GM23338 (cell line): ENCODE measurements around the gene PTPN9. TPM values are rescaled to one million over a fixed set of nuclear protein-coding genes. Genes with fewer than 3 reads are reported as not detected.
"Not testable (repeated sequence)": the region's sequence is repeated elsewhere in the genome, so short reads cannot be mapped to it uniquely, and the experiment has no call there.

Experiments
- ATAC-seq: fragments of 200-7000 bp; cut with Tn5 transposase; 3 replicates; pipeline ENCODE4 v1.9.1; 2020
- DNase-seq: peaks from one replicate; pipeline ENCODE4 v3.0.0-alpha.2; 2015; ENCODE audit warnings: low spot score
- H2AFZ ChIP-seq: fragments of 200-600 bp; sonication (generic); 2 replicates; pipeline ENCODE4 v1.8.0; 2016; ENCODE audit warnings: antibody characterized with exemption, mild to moderate bottlenecking, moderate library complexity
- H3F3A ChIP-seq: fragments of 200-600 bp; sonication (generic); replicated peaks from 2 replicates; pipeline ENCODE4 v1.8.0; 2017; ENCODE audit warnings: antibody characterized with exemption, mixed run types, low read depth
- H3K27ac ChIP-seq: fragments of 200-600 bp; sonication (generic); 2 replicates; pipeline ENCODE4 v1.6.1; 2016; ENCODE audit warnings: low read depth
- H3K27me3 ChIP-seq: fragments of 200-600 bp; sonication (generic); 2 replicates; pipeline ENCODE4 v1.8.0; 2016; ENCODE audit warnings: mild to moderate bottlenecking, mixed run types, moderate library complexity; ENCODE audit not compliant: insufficient read depth
- H3K36me3 ChIP-seq: fragments of 200-600 bp; sonication (generic); 2 replicates; pipeline ENCODE4 v1.8.0; 2016; ENCODE audit warnings: mild to moderate bottlenecking; ENCODE audit not compliant: insufficient read depth
- H3K4me1 ChIP-seq: fragments of 200-600 bp; sonication (generic); 2 replicates; pipeline ENCODE4 v1.8.0; 2016; ENCODE audit warnings: mild to moderate bottlenecking, moderate library complexity; ENCODE audit not compliant: insufficient read depth
- H3K4me2 ChIP-seq: fragments of 200-600 bp; sonication (generic); 2 replicates; pipeline ENCODE4 v1.7.1; 2017; ENCODE audit warnings: mixed run types
- H3K4me3 ChIP-seq: fragments of 200-600 bp; sonication (generic); 2 replicates; pipeline ENCODE4 v1.6.1; 2016; ENCODE audit warnings: mixed run types
- H3K79me2 ChIP-seq: fragments of 200-600 bp; sonication (generic); replicated peaks from 2 replicates; pipeline ENCODE4 v1.8.0; 2017; ENCODE audit warnings: mild to moderate bottlenecking; ENCODE audit not compliant: insufficient read depth
- H3K9me2 ChIP-seq: fragments of 200-600 bp; sonication (generic); 2 replicates; pipeline ENCODE4 v1.8.0; 2017; ENCODE audit not compliant: insufficient read depth
- H4K20me1 ChIP-seq: fragments of 200-600 bp; sonication (generic); replicated peaks from 2 replicates; pipeline ENCODE4 v1.8.0; 2017; ENCODE audit warnings: mild to moderate bottlenecking; ENCODE audit not compliant: insufficient read depth
- H3K27ac Mint-ChIP-seq: 2 replicates; pipeline ENCODE4 v1.8.0; 2020; ENCODE audit warnings: inconsistent platforms, mild to moderate bottlenecking, moderate library complexity, mixed read lengths
- H3K27me3 Mint-ChIP-seq: 3 replicates; pipeline ENCODE4 v1.8.0; 2022; ENCODE audit warnings: low read depth, mild to moderate bottlenecking, moderate library complexity, mixed read lengths, inconsistent platforms; ENCODE audit not compliant: insufficient read depth, poor library complexity
- H3K36me3 Mint-ChIP-seq: 3 replicates; pipeline ENCODE4 v1.8.0; 2021; ENCODE audit warnings: low read depth, mild to moderate bottlenecking, inconsistent platforms, moderate library complexity, mixed read lengths
- H3K4me1 Mint-ChIP-seq: 3 replicates; pipeline ENCODE4 v1.8.0; 2020; ENCODE audit warnings: mild to moderate bottlenecking, inconsistent platforms, mixed read lengths
- H3K4me3 Mint-ChIP-seq: 3 replicates; pipeline ENCODE4 v1.8.0; 2021; ENCODE audit warnings: moderate library complexity, mild to moderate bottlenecking, inconsistent platforms, mixed read lengths
- H3K9me3 Mint-ChIP-seq: 3 replicates; pipeline ENCODE4 v1.8.0; 2020; ENCODE audit warnings: moderate library complexity, mild to moderate bottlenecking, inconsistent platforms, mixed read lengths
- CREB1 ChIP-seq: fragments of 250-450 bp; sonication (Bioruptor Pico); IDR thresholded peaks from 2 replicates; pipeline ENCODE4 v1.5.0; 2020; ENCODE audit warnings: low read depth, mild to moderate bottlenecking, moderate library complexity
- EZH2 ChIP-seq: fragments of 200-600 bp; sonication (generic); IDR thresholded peaks from one replicate; pipeline ENCODE4 v1.8.0; 2017; ENCODE audit warnings: antibody characterized with exemption, mild to moderate bottlenecking, low read depth; ENCODE audit not compliant: unreplicated experiment
- JUNB ChIP-seq: IDR thresholded peaks from one replicate; pipeline ENCODE4 v1.6.1; 2016; ENCODE audit warnings: antibody characterized with exemption; ENCODE audit not compliant: unreplicated experiment
- NANOG ChIP-seq: IDR thresholded peaks from 2 replicates; pipeline ENCODE4 v1.6.1; 2016; ENCODE audit warnings: antibody characterized with exemption, borderline replicate concordance
- POLR2AphosphoS5 ChIP-seq: IDR thresholded peaks from 2 replicates; pipeline ENCODE4 v1.6.1; 2016; ENCODE audit warnings: antibody characterized with exemption, low read depth
- REST ChIP-seq: IDR thresholded peaks from one replicate; pipeline ENCODE4 v1.6.1; 2018; ENCODE audit warnings: antibody characterized with exemption; ENCODE audit not compliant: unreplicated experiment
- polyA plus RNA-seq: library from polyadenylated mRNA; unstranded; fragments of >200 nt; fragmentation: Nextera tagmentation; extraction: Ambion mirVana; gene quantifications from 2 replicates; pipeline ENCODE4 v1.2.1, GENCODE V29; 2016
- total RNA-seq: library from RNA; depleted of rRNA; stranded (reverse); fragments of >200 nt; shearing (Covaris generic); gene quantifications from 2 replicates; pipeline ENCODE4 v1.2.3, GENCODE V29; 2014
- TF ChIP-seq, protein P1 (sequence below): fragments of 250-450 bp; sonication (Bioruptor Pico); IDR thresholded peaks from 2 replicates; pipeline ENCODE4 v1.5.0; 2020; ENCODE audit warnings: mild to moderate bottlenecking, moderate library complexity

Gene PTPN9
- total and polyA plus RNA-seq, 2 experiments from 2014 or later, result 12.1 to 32.7 TPM

DNA sequence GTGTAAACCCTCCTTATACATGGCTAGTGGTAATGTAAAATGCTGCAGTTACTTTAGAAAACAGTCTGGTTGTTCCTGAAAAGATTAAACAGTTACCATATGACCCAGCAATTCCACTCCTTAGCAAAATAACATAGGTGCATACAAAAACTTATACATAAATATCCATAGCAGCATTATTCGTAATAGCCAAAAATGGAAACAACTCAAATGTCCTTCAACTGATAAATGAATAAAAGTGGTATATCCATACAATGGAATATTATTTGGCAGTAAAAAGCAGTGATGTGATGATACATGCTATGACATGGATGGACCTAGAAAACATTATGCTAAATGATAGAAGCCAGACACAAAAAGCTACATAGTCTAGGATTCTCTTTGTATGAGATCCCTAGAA, 96.0 kb downstream of the PTPN9 start:
- no peak overlapping the region for H3K27ac Mint-ChIP-seq
- H3K4me1 Mint-ChIP-seq, result no peaks in the 10 kb centered on the region
- no peak overlapping the region for H3K4me3 Mint-ChIP-seq
- Histone ChIP-seq H3K36me3 (peaks cover 41% of the 10 kb centered on the region), H3K4me3 (no peak overlapping the region), H3K79me2 (0 out of 2 replicates have a peak, but pooled peaks cover 3% of the 10 kb centered on the region), H3K4me1 (no peaks in the 10 kb centered on the region), H3F3A (no peaks in the 10 kb centered on the region; the same call in 1 of the 2 replicates), H3K9me2 (no peaks in the 10 kb centered on the region), H3K27me3 (no peaks in the 10 kb centered on the region), H2AFZ (no peak overlapping the region), H4K20me1 (peaks cover 3% of the 10 kb centered on the region; the same call in 1 of the 2 replicates), H3K27ac (no peak overlapping the region), H3K4me2 (no peak overlapping the region)
- peaks cover 71% of the 10 kb centered on the region for H3K36me3 Mint-ChIP-seq
- H3K9me3 Mint-ChIP-seq, result peaks cover 16% of the 10 kb centered on the region
- no peak for ATAC-seq
- no peak for TF ChIP-seq EZH2
- no peak for DNase-seq
- peaks cover 4% of the 10 kb centered on the region for H3K27me3 Mint-ChIP-seq

DNA sequence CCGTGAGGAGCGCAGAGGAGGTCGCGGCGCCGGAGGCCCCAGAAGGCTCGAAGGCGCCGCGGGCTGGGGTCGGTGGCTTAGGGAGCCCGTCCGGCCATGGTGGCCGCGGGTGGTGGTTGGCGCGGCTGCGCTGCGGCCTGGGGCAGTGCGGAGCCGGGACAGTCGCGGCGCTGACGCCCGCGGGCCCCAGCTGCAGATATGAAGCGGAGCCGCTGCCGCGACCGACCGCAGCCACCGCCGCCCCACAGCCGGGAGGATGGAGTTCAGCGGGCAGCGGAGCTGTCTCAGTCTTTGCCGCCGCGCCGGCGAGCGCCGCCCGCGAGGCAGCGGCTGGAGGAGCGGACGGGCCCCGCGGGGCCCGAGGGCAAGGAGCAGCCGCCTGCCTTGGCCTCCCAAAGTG, 98.7 kb downstream of the PTPN9 start:
- not testable (repeated sequence) for H3K4me2 ChIP-seq, H3F3A ChIP-seq, H3K79me2 ChIP-seq, H3K27ac Mint-ChIP-seq, H3K27ac ChIP-seq, H3K4me3 Mint-ChIP-seq, H3K9me2 ChIP-seq, H3K4me1 ChIP-seq, ATAC-seq, H3K27me3 Mint-ChIP-seq, H3K4me3 ChIP-seq, H3K27me3 ChIP-seq, H4K20me1 ChIP-seq, H2AFZ ChIP-seq, DNase-seq, H3K4me1 Mint-ChIP-seq
- Mint-ChIP-seq H3K36me3 (peaks cover 61% of the 10 kb centered on the region), H3K9me3 (peaks cover 16% of the 10 kb centered on the region)
- H3K36me3 ChIP-seq, result peaks cover 31% of the 10 kb centered on the region

DNA sequence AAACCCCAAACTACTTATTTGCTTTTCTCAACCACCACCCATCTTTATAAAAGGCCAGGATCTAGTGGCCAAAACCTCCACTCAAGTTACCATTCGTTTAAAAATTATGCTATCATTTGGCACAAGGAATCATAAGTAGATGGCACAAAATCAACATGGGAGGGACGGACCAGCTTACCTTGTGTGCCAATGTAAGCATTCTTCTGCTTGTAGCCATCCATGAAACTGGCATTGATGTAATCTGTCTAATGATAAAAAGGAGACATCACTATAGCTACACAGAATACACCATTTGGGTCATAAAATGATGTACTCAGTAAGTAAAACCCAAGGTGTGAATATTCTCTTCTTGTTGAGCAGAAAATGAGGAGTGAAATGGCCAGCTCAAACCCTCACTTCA, 99.4 kb downstream of the PTPN9 start:
- no peaks in the 10 kb centered on the region for H3K9me2 ChIP-seq
- Mint-ChIP-seq H3K36me3 (peaks cover 59% of the 10 kb centered on the region), H3K9me3 (peaks cover 16% of the 10 kb centered on the region), H3K4me1 (no peaks in the 10 kb centered on the region), H3K4me3 (no peak overlapping the region), H3K27me3 (peaks cover 7% of the 10 kb centered on the region), H3K27ac (no peak overlapping the region)
- no peaks in the 10 kb centered on the region for H3K4me1 ChIP-seq
- ATAC-seq (no peak), DNase-seq (no peak)
- no peak overlapping the region for H3K27ac ChIP-seq
- H3K36me3 ChIP-seq, result peaks cover 31% of the 10 kb centered on the region
- peaks cover 3% of the 10 kb centered on the region for H4K20me1 ChIP-seq
- TF ChIP-seq CREB1 (CRISPR knock-in tag) (no peak), NANOG (no peak), POLR2AphosphoS5 (no peak), REST (no peak), JUNB (no peak), EZH2 (no peak)
- TF ChIP-seq, protein P1, sequence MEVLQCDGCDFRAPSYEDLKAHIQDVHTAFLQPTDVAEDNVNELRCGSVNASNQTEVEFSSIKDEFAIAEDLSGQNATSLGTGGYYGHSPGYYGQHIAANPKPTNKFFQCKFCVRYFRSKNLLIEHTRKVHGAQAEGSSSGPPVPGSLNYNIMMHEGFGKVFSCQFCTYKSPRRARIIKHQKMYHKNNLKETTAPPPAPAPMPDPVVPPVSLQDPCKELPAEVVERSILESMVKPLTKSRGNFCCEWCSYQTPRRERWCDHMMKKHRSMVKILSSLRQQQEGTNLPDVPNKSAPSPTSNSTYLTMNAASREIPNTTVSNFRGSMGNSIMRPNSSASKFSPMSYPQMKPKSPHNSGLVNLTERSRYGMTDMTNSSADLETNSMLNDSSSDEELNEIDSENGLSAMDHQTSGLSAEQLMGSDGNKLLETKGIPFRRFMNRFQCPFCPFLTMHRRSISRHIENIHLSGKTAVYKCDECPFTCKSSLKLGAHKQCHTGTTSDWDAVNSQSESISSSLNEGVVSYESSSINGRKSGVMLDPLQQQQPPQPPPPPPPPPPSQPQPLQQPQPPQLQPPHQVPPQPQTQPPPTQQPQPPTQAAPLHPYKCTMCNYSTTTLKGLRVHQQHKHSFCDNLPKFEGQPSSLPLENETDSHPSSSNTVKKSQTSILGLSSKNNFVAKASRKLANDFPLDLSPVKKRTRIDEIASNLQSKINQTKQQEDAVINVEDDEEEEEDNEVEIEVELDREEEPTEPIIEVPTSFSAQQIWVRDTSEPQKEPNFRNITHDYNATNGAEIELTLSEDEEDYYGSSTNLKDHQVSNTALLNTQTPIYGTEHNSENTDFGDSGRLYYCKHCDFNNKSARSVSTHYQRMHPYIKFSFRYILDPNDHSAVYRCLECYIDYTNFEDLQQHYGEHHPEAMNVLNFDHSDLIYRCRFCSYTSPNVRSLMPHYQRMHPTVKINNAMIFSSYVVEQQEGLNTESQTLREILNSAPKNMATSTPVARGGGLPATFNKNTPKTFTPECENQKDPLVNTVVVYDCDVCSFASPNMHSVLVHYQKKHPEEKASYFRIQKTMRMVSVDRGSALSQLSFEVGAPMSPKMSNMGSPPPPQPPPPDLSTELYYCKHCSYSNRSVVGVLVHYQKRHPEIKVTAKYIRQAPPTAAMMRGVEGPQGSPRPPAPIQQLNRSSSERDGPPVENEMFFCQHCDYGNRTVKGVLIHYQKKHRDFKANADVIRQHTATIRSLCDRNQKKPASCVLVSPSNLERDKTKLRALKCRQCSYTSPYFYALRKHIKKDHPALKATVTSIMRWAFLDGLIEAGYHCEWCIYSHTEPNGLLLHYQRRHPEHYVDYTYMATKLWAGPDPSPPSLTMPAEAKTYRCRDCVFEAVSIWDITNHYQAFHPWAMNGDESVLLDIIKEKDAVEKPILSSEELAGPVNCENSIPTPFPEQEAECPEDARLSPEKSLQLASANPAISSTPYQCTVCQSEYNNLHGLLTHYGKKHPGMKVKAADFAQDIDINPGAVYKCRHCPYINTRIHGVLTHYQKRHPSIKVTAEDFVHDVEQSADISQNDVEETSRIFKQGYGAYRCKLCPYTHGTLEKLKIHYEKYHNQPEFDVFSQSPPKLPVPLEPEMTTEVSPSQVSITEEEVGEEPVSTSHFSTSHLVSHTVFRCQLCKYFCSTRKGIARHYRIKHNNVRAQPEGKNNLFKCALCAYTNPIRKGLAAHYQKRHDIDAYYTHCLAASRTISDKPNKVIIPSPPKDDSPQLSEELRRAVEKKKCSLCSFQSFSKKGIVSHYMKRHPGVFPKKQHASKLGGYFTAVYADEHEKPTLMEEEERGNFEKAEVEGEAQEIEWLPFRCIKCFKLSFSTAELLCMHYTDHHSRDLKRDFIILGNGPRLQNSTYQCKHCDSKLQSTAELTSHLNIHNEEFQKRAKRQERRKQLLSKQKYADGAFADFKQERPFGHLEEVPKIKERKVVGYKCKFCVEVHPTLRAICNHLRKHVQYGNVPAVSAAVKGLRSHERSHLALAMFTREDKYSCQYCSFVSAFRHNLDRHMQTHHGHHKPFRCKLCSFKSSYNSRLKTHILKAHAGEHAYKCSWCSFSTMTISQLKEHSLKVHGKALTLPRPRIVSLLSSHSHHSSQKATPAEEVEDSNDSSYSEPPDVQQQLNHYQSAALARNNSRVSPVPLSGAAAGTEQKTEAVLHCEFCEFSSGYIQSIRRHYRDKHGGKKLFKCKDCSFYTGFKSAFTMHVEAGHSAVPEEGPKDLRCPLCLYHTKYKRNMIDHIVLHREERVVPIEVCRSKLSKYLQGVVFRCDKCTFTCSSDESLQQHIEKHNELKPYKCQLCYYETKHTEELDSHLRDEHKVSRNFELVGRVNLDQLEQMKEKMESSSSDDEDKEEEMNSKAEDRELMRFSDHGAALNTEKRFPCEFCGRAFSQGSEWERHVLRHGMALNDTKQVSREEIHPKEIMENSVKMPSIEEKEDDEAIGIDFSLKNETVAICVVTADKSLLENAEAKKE (CRISPR knock-in tag), result no peak
- H3K4me3 ChIP-seq, result no peak overlapping the region
- no peaks in the 10 kb centered on the region for H3K27me3 ChIP-seq
- H3K4me2 ChIP-seq, result no peak overlapping the region
- 0 out of 2 replicates have a peak, but pooled peaks cover 3% of the 10 kb centered on the region for H3K79me2 ChIP-seq
- no peaks in the 10 kb centered on the region; the same call in 1 of the 2 replicates for H3F3A ChIP-seq
- H2AFZ ChIP-seq, result no peak overlapping the region
